GM12874 (cell line): ENCODE results near the gene TNIP1.

Experiments used
- TF ChIP-seq, protein P1 (sequence below): IDR thresholded peaks from 2 replicates; pipeline ENCODE4 v1.5.1; 2011; ENCODE audit warnings: low read depth, mild to moderate bottlenecking, control low read depth, low read length, moderate library complexity; ENCODE audit not compliant: insufficient read depth

The TNIP1 gene

GRCh38 chr5:151029179-151030055 is 51.4 kb downstream of the TNIP1 start:
- TF ChIP-seq, protein P1, sequence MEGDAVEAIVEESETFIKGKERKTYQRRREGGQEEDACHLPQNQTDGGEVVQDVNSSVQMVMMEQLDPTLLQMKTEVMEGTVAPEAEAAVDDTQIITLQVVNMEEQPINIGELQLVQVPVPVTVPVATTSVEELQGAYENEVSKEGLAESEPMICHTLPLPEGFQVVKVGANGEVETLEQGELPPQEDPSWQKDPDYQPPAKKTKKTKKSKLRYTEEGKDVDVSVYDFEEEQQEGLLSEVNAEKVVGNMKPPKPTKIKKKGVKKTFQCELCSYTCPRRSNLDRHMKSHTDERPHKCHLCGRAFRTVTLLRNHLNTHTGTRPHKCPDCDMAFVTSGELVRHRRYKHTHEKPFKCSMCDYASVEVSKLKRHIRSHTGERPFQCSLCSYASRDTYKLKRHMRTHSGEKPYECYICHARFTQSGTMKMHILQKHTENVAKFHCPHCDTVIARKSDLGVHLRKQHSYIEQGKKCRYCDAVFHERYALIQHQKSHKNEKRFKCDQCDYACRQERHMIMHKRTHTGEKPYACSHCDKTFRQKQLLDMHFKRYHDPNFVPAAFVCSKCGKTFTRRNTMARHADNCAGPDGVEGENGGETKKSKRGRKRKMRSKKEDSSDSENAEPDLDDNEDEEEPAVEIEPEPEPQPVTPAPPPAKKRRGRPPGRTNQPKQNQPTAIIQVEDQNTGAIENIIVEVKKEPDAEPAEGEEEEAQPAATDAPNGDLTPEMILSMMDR = no peak

- TF ChIP-seq, protein P1 = no peak
These were observed 52.1 kb downstream of the TNIP1 start for GRCh38 chr5:151028717-151029116.

DNA sequence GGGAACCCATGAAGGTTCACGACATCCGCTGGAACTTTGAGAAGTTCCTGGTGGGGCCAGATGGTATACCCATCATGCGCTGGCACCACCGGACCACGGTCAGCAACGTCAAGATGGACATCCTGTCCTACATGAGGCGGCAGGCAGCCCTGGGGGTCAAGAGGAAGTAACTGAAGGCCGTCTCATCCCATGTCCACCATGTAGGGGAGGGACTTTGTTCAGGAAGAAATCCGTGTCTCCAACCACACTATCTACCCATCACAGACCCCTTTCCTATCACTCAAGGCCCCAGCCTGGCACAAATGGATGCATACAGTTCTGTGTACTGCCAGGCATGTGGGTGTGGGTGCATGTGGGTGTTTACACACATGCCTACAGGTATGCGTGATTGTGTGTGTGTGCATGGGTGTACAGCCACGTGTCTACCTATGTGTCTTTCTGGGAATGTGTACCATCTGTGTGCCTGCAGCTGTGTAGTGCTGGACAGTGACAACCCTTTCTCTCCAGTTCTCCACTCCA is 52.8 kb downstream of the TNIP1 start:
- TF ChIP-seq, protein P1 = no peak

DNA sequence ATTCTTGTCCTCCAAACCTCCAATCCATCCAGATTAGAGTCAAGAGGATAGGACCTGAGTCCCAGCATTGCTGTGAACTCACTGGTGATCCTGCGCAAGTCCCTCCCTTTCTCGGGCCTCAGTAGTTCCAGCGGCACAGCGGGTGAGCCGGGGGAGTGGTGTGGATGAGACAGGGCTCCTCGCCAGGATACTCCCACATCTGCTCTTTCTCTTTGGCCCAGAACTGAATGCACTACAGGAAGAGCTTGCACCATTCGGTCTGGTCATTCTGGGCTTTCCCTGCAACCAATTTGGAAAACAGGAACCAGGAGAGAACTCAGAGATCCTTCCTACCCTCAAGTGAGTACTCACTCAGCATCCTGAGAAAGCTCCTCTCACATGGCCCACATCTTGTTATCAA is 54.2 kb downstream of the TNIP1 start:
- TF ChIP-seq, protein P1 = no peak

- TF ChIP-seq, protein P1 = no peak
These were observed 54.7 kb downstream of the TNIP1 start for GRCh38 chr5:151026088-151026487.

DNA sequence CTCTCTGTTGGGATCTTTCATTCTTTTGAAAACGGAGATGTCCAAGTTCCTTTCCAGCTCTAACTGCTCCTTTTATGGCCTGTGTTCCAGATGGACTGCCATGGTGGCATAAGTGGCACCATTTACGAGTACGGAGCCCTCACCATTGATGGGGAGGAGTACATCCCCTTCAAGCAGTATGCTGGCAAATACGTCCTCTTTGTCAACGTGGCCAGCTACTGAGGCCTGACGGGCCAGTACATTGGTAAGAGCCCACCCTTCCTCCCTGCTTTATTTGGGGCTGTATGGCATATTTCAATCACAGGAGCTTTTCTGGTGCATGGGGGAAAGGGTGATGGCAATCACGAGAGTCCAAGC is 55.6 kb downstream of the TNIP1 start:
- TF ChIP-seq, protein P1 = no peak

DNA sequence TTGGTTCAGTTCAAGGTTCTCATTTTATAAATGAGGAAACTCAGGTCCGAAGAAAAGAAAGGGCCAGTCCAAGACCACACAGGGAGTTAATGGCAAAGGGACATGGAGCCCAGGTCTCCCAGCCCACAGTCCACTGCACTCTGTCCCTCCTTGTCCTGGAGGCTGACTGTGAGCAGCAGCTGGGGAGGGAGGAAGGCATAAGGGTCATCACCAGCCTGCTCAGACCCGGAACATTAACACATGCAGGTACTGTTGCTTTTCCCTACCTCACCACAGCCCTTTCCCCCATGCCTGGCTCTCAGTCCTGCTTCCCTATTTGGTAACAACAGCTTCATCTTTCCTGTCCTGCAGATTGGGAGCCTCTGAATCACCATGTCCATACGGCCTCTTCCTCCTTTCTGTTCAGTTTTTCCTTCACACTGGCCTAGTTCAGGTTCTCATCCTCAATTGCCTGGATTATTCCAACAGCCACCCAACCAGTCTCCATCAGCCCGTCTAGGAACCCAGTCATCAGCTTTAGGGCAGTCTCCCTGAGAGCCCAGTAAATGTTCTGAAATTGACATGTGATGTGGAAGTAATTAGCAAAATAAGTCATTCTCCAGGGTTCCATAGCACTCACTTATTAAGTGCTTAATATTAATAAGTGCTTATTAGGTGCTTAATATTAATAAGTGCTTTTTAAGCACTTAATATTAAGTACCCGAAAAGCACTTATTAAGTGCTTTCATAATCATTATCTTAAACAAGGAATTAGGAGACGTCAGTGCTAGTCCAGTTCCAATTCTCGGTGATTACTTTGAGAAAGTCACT is 56.2 kb downstream of the TNIP1 start:
- TF ChIP-seq, protein P1 = no peak
